Stimulated activated CD4-positive, alpha-beta T cell treated with anti-CD3 and anti-CD28 coated beads, Interleukin-4, amount 100 ng/mL, for 4 hours (primary cell): ENCODE data around the gene TMEM101.
"Not testable (repeated sequence)": the region's sequence is repeated elsewhere in the genome, so short reads cannot be mapped to it uniquely, and the experiment has no call there.

Experiments
- DNase-seq, 2 experiments: peaks; one replicate each; pipeline ENCODE4 v3.0.0-alpha.2; 2020

TMEM101 gene

DNA sequence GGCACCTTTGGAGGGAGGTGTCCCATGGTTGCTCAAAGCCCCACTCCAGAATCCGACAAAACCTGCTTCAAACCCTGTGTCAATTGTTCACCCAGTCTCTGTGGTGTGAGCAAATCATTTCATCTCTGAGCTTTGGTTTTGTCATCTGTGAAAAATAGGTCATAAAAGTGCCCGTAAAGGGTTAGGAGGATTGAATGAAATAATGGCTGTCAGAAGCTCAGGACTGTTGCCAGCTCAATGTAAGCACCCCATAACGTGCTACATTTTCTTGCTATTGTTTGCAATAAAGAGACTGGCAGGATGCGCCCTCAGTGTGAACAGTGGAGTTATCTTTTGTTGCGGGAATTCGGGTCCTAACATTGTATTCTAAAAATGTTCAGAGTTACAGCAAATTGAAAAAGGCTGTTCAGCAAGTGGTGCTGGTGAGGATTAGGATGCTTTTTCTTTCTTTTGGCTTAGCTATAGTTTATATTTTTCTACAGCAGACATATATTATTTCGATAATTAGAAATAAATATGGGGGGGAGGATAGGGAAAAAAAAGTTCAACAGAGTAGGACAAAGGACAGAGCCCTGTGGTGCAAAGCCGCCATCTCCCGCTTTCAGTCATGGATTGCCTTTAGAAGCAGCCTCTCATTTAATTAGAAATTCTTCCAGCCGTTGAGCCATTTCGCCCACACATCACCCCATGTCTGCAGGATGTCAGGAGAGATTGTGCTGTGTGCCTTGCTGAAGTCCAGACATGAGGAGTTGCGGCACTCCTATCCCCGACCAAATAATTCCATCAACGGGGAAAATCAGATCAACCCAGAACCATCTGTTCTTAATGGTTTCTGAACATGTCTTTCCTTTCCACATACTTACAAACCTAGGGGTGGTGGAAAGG, 40.1 kb downstream of the TMEM101 start:
- DNase-seq = no peak

- not testable (repeated sequence) for DNase-seq
Measured at GRCh38 chr17:43972444-43973212, 42.1 kb downstream of the TMEM101 start.

DNA sequence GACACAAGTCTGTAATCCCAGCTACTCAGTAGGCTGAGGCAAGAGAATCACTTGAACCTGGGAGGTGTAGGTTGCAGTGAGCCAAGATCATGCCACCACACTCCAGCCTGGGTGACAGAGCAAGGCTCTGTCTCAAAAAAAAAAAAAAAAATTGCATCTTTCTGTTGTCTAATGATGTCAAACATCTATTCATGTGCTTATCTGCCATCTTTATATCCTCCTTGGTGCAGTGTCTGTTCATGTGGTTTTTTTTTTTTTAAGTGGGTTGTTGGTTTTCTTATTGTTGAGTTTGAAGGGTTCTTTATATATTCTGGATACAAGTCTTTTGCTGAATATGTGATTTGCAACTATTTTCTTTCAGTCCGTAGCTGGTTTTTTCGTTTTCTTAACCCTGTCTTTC, 43.3 kb downstream of the TMEM101 start:
- DNase-seq = not testable (repeated sequence)

GRCh38 chr17:43970366-43970765, 44.4 kb downstream of the TMEM101 start:
- DNase-seq = no peak

DNA sequence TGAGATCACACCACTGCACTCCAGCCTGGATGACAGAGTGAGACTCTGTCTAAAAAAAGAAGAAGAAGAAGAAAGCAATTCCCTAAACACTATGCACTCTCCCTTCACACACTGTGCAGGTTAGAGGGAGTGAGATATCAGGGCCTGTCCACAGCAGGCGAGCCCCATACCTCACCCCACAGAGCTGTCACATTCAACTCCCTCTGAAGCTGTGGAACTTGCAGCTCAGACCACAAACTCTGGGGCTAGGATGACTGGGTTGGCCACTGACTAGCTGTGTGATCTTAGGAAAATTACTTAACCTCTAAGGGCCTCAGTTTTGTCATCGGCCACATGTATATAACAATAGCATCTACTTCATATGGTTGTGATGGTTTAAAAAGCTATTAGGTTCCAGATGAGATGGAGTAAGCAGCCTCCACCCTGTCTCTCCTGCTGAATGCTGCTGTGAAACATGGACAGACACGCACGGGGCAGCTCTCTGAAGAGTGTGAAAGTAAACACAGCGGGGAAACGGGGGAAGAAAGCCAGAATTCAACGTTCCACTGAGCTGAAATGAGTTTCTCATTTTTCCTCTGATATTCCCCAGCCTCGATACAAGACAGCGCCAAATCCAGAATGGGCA, 47.4 kb downstream of the TMEM101 start:
- no peak for DNase-seq

GRCh38 chr17:43966276-43966675, 48.5 kb downstream of the TMEM101 start:
- DNase-seq = no peak

GRCh38 chr17:43962479-43962878, 52.3 kb downstream of the TMEM101 start:
- no peak for DNase-seq

- no peak for DNase-seq
Measured at GRCh38 chr17:43961954-43962353, 52.8 kb downstream of the TMEM101 start.

GRCh38 chr17:43961292-43961691, 53.5 kb downstream of the TMEM101 start:
- DNase-seq = not testable (repeated sequence)
